ENCODE measurements around the gene CDIPT. TPM values are rescaled to one million over a fixed set of nuclear protein-coding genes. Genes with fewer than 3 reads are reported as not detected.

Gene CDIPT
- total and polyA plus RNA-seq, 2 of the 13 experiments (the other 11 are each of a cell fraction or from before 2014, with no cell fraction given): 54.9 to 97.5 TPM

GRCh38 chr16:29899516-29900101, 36.6 kb upstream of the CDIPT start, which contains the start of gene SEZ6L2 (continued):
- peak; percentile 84; the same call in 1 of the 2 replicates for TF ChIP-seq PRDM15 (CRISPR knock-in tag; IDR thresholded peaks at IDR 0.05)
- TF ChIP-seq ZNF784 (CRISPR knock-in tag; IDR thresholded peaks at IDR 0.05; ENCODE audit: borderline replicate concordance): no peak
- peak; percentile 49; the same call in 1 of the 2 replicates for TF ChIP-seq ZBTB25 (CRISPR knock-in tag; IDR thresholded peaks at IDR 0.05)
- no peak; the same call in 1 of the 2 replicates for TF ChIP-seq ZXDC (CRISPR knock-in tag; IDR thresholded peaks at IDR 0.05)
- no peak for TF ChIP-seq ZNF234 (CRISPR knock-in tag; conservative IDR thresholded peaks at IDR 0.05)
- TF ChIP-seq ZMYM3 (CRISPR knock-in tag; IDR thresholded peaks at IDR 0.05): no peak
- TF ChIP-seq ZNF552 (CRISPR knock-in tag; IDR thresholded peaks at IDR 0.05; ENCODE audit: borderline replicate concordance): no peak
- TF ChIP-seq SETDB1 (CRISPR knock-in tag; IDR thresholded peaks at IDR 0.05; ENCODE audit: borderline replicate concordance): no peak
- no peak for TF ChIP-seq RFX1 (IDR thresholded peaks at IDR 0.05)
- TF ChIP-seq HMG20B (CRISPR knock-in tag; conservative IDR thresholded peaks at IDR 0.05): peak; percentile 31; the same call in 1 of the 2 replicates
- TF ChIP-seq ZNF24 (IDR thresholded peaks at IDR 0.05): no peak
- TF ChIP-seq KDM5A (IDR thresholded peaks at IDR 0.05; ENCODE audit: borderline replicate concordance, low read length): no peak
- peak; percentile 96; the same call in 1 of the 2 replicates for TF ChIP-seq STAT5B (CRISPR knock-in tag; IDR thresholded peaks at IDR 0.05)
- TF ChIP-seq HNRNPLL (IDR thresholded peaks at IDR 0.05; ENCODE audit: low read depth, low read length, poor library complexity, severe bottlenecking): no peak
- no peak; the same call in 1 of the 2 replicates for TF ChIP-seq KDM4B (CRISPR knock-in tag; IDR thresholded peaks at IDR 0.05)
- no peak for TF ChIP-seq ZNF460 (CRISPR knock-in tag; IDR thresholded peaks at IDR 0.05; ENCODE audit: borderline replicate concordance)
- TF ChIP-seq JDP2 (CRISPR knock-in tag; IDR thresholded peaks at IDR 0.05; ENCODE audit: borderline replicate concordance): no peak
- TF ChIP-seq ATF7 (IDR thresholded peaks at IDR 0.05): no peak
- TF ChIP-seq ATF7 (CRISPR knock-in tag; IDR thresholded peaks at IDR 0.05): no peak
- TF ChIP-seq PHF21A (CRISPR knock-in tag; IDR thresholded peaks at IDR 0.05): 0 out of 2 replicates have a peak, but pooled peaks have one; percentile 68
- TF ChIP-seq ZNF720 (CRISPR knock-in tag; IDR thresholded peaks at IDR 0.05): no peak
- no peak; the same call in 1 of the 2 replicates for TF ChIP-seq MYC (CRISPR knock-in tag; IDR thresholded peaks at IDR 0.05; ENCODE audit: borderline replicate concordance)
- TF ChIP-seq SIX1 (CRISPR knock-in tag; IDR thresholded peaks at IDR 0.05; ENCODE audit: borderline replicate concordance): peak; percentile 36; the same call in 1 of the 2 replicates
